ENCODE results near the gene AUTS2.
"Not testable (repeated sequence)": the region's sequence is repeated elsewhere in the genome, so short reads cannot be mapped to it uniquely, and the experiment has no call there.

Gene AUTS2

GRCh38 chr7:69780379-69780778, 182.1 kb downstream of the AUTS2 start:
- DNase-seq (ENCODE audit: low read depth, low spot score), result no peak
- TF ChIP-seq, protein P1, sequence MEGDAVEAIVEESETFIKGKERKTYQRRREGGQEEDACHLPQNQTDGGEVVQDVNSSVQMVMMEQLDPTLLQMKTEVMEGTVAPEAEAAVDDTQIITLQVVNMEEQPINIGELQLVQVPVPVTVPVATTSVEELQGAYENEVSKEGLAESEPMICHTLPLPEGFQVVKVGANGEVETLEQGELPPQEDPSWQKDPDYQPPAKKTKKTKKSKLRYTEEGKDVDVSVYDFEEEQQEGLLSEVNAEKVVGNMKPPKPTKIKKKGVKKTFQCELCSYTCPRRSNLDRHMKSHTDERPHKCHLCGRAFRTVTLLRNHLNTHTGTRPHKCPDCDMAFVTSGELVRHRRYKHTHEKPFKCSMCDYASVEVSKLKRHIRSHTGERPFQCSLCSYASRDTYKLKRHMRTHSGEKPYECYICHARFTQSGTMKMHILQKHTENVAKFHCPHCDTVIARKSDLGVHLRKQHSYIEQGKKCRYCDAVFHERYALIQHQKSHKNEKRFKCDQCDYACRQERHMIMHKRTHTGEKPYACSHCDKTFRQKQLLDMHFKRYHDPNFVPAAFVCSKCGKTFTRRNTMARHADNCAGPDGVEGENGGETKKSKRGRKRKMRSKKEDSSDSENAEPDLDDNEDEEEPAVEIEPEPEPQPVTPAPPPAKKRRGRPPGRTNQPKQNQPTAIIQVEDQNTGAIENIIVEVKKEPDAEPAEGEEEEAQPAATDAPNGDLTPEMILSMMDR (IDR thresholded peaks at IDR 0.05; ENCODE audit: insufficient read depth, low read length, missing control alignments), result no peak
- H3K4me3 ChIP-seq (ENCODE audit: low read depth, low read length), result no peak overlapping the region
- CTCF ChIA-PET, result no interaction called here
- POLR2A ChIA-PET, result no interaction called here

- ChIA-PET POLR2A (no interaction called here), CTCF (no interaction called here)
- DNase-seq (ENCODE audit: low read depth, low spot score), result no peak
- TF ChIP-seq, protein P1 (IDR thresholded peaks at IDR 0.05; ENCODE audit: insufficient read depth, low read length, missing control alignments), result no peak
- no peak overlapping the region for H3K4me3 ChIP-seq (ENCODE audit: low read depth, low read length)
Observed at GRCh38 chr7:69781412-69781846, 183.2 kb downstream of the AUTS2 start.

DNA sequence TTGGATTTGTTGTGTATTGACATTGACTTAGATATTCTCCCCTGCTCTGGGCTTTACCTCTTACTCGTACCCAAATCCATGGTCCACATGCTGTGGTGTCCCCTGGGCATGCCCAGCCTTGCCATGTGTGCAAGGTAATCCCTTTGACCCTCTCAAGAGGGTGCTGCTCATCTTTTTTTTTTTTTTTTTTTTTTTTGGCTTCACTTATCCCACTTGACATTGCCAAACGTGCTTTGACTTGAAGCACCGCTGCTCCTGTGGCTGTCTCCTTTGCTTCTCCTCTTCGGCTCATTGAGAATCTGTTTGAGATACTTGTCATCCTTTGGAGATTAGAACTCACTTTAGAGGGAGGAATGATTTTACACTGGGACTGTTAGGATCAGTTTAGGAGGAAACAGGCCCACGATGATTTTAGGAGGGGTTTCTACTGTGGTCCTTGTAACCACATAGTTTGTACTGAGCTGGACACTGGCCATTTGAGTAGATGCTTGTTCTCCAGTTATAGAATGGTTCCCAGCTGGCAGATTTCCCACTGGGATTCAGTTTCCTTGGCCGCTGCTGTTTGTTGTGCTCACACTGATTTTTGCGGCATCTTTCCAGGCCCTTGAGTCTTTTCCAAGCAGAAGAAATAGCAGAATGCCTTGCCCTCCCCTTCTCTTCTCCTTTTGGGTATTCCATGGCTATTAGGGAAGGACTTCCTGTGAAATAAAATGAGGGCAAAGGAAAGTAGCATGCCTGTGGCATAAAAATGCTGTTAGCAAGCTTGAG, 184.8 kb downstream of the AUTS2 start:
- H3K4me3 ChIP-seq (ENCODE audit: low read depth, low read length), result no peak overlapping the region
- ChIA-PET CTCF (no interaction called here), POLR2A (no interaction called here)
- no peak for DNase-seq (ENCODE audit: low read depth, low spot score)
- TF ChIP-seq, protein P1 (IDR thresholded peaks at IDR 0.05; ENCODE audit: insufficient read depth, low read length, missing control alignments), result no peak

DNA sequence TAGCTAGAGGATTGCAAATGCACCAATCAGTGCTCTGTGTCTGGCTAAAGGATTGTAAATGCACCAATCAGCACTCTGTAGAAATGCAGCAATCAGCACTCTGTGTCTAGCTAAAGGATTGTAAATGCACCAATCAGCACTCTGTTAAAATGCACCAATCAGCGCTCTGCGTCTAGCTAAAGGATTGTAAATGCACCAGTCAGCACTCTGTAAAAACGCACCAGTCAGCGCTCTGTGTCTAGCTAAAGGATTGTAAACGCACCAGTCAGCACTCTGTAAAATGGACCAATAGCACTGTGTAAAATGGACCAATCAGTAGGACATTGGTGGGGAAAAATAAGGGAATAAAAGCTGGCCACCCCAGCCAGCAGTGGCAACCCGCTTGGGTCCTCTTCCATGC, 187.9 kb downstream of the AUTS2 start:
- POLR2A ChIA-PET, CTCF ChIA-PET: not testable (repeated sequence)

DNA sequence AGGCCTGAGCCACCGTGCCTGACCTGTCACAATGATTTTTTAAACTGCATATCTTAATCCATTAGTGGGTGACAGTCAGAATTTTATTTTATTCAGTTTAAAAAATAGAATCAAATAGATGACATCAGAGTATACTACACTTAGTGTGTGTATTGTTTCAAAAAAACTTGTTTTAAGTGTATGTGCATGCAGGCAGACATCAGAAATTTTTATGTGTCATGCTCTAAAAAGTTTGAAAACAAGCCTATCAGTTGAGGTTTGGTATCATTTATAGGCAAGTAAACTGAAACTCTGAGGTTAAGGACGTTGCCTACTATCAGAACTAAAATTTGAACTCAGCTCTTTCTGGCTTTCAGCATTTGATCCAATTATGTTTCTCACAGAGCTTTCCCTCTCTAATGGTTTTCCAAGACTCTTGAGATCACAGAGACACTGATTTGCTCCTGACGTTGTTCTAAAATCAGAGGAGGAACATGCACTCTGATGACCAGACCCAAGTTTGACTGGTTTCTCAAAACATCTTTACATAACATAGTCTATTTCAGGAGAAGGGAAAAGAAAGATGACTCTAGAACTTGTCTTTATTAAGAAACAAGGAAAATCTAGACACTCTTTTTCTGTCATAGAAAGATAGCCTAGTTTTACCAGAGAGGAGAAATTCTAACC, 188.6 kb downstream of the AUTS2 start:
- ChIA-PET POLR2A (no interaction called here), CTCF (no interaction called here)
- TF ChIP-seq, protein P1 (IDR thresholded peaks at IDR 0.05; ENCODE audit: insufficient read depth, low read length, missing control alignments), result no peak
- no peak for DNase-seq (ENCODE audit: low read depth, low spot score)
- H3K4me3 ChIP-seq (ENCODE audit: low read depth, low read length), result no peak overlapping the region

More for the DNA sequence above, 187.9 kb downstream of the AUTS2 start:
- not testable (repeated sequence) for DNase-seq (ENCODE audit: low read depth, low spot score); H3K4me3 ChIP-seq (ENCODE audit: low read depth, low read length)

DNA sequence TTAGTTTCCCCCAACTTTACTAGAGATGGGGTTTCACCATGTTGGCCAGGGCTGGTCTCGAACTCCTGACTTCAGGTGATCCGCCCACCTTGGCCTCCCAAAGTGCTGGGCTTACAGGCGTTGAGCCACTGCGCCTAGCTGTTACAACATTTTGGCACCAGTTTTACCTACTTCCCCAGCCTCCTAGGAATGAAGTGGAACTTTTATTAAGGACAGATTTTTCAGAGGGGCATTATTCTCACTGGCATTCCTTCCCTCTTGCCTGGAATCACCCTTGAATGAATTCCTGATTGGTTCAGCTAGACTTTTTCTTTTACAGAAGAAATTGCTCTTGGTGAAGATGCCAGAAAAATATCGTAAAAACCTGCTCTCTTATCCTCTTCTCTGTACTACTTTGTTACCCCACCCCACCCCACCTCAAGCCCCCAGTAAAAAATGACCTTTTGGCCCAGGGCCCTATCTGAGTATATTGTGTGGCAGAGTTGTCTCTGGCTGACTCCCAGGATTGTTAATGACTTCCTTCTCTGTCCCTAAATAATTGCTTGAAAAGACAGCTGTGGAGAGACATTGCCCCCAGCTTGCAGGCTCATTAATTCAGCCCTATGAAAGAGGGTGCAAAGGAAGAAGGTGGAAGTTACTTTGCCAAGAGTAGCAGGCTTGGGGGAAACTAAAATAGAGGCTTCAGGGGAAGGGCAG, 189.6 kb downstream of the AUTS2 start:
- ChIA-PET POLR2A (no interaction called here), CTCF (no interaction called here)
- no peak overlapping the region for H3K4me3 ChIP-seq (ENCODE audit: low read depth, low read length)
- DNase-seq (ENCODE audit: low read depth, low spot score), result no peak
- TF ChIP-seq, protein P1 (IDR thresholded peaks at IDR 0.05; ENCODE audit: insufficient read depth, low read length, missing control alignments), result no peak
